OCI-M2 (cell line): ENCODE data around the gene TMEM238.

Experiments
- DNase-seq: peaks from one replicate; lab custom pipeline; 2025; ENCODE audit not compliant: unreplicated experiment; lab: John Stamatoyannopoulos, UW

TMEM238 gene

GRCh38 chr19:55360902-55361301 lies 23.2 kb downstream of the TMEM238 start:
- DNase-seq, result no peak

- DNase-seq, result no peak
These were observed 24.9 kb downstream of the TMEM238 start for GRCh38 chr19:55358943-55359908.

GRCh38 chr19:55358493-55358892 lies 25.6 kb downstream of the TMEM238 start:
- DNase-seq, result no peak

- no peak for DNase-seq
These were observed 28.8 kb downstream of the TMEM238 start for GRCh38 chr19:55355213-55355821.

GRCh38 chr19:55354698-55355212 lies 29.3 kb downstream of the TMEM238 start, which contains the start of gene COX6B2:
Gene COX6B2 (minus strand): TSS chr19:55354719. CDS start chr19:55354521, 198 bp downstream.
- DNase-seq, result no peak

GRCh38 chr19:55353803-55354697 lies 30.0 kb downstream of the TMEM238 start:
- DNase-seq, result no peak

- no peak for DNase-seq
These were observed 30.7 kb downstream of the TMEM238 start for GRCh38 chr19:55353356-55353802.

- DNase-seq, result no peak
These were observed 31.4 kb downstream of the TMEM238 start for GRCh38 chr19:55352549-55353145.

GRCh38 chr19:55352040-55352439 lies 32.1 kb downstream of the TMEM238 start:
- no peak for DNase-seq

GRCh38 chr19:55350620-55351315 lies 33.3 kb downstream of the TMEM238 start:
- DNase-seq, result no peak

- no peak for DNase-seq
These were observed 35.6 kb downstream of the TMEM238 start for GRCh38 chr19:55348317-55349034.

- no peak for DNase-seq
These were observed 36.6 kb downstream of the TMEM238 start for GRCh38 chr19:55347442-55348009.

GRCh38 chr19:55346725-55347441 lies 37.2 kb downstream of the TMEM238 start:
- no peak for DNase-seq

- no peak for DNase-seq
These were observed 38.0 kb downstream of the TMEM238 start for GRCh38 chr19:55345818-55346724.

- no peak for DNase-seq
These were observed 38.8 kb downstream of the TMEM238 start for GRCh38 chr19:55345101-55345817.

- DNase-seq, result no peak
These were observed 39.6 kb downstream of the TMEM238 start for GRCh38 chr19:55344444-55344843.
